Sigmoid colon (tissue), 3 donors: Measurements from ENCODE around the gene HERPUD1.

Source experiments
- POLR2A ChIP-seq, 2 donors: fragments of 450-650 bp; IDR thresholded peaks; one replicate each; pipeline ENCODE4 v1.6.1; 2016; ENCODE audit warnings: antibody characterized with exemption in 2 of 2, mild to moderate bottlenecking in 2 of 2, moderate library complexity in 2 of 2
- TF ChIP-seq, protein P1 (sequence below), 4 experiments: fragments of 450-650 bp in 3 of 4; fragments of 200-600 bp in 1 of 4; IDR thresholded peaks; one replicate each; pipeline ENCODE4 v1.5.1; 2016 to 2019; ENCODE audit warnings: antibody characterized with exemption in 4 of 4, mild to moderate bottlenecking in 3 of 4, moderate library complexity in 2 of 4

DNA sequence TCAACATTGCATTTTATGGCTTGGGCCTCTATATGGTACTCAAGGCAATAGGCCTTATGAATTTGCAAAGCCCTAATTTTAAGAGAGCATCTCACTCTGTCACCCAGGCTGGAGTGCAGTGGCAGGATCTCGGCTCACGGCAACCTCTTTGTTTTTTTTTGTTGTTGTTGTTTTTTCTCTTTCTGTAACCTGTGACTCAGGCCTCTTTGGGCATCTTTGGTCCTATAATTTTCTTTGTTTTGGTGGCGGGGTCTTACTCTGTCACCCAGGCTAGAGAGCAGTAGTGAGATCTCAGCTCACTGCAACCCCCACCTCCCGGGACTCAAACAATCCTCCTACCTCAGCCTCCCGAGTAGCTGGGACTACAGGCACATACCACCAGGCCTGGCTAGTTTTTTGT, 21.8 kb upstream of the HERPUD1 start:
- TF ChIP-seq, protein P1, sequence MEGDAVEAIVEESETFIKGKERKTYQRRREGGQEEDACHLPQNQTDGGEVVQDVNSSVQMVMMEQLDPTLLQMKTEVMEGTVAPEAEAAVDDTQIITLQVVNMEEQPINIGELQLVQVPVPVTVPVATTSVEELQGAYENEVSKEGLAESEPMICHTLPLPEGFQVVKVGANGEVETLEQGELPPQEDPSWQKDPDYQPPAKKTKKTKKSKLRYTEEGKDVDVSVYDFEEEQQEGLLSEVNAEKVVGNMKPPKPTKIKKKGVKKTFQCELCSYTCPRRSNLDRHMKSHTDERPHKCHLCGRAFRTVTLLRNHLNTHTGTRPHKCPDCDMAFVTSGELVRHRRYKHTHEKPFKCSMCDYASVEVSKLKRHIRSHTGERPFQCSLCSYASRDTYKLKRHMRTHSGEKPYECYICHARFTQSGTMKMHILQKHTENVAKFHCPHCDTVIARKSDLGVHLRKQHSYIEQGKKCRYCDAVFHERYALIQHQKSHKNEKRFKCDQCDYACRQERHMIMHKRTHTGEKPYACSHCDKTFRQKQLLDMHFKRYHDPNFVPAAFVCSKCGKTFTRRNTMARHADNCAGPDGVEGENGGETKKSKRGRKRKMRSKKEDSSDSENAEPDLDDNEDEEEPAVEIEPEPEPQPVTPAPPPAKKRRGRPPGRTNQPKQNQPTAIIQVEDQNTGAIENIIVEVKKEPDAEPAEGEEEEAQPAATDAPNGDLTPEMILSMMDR (IDR thresholded peaks at IDR 0.05) = no peak
- no peak for TF ChIP-seq POLR2A (IDR thresholded peaks at IDR 0.05)
